Fibroblast of villous mesenchyme (primary cell): ENCODE results near the gene CCDC136. TPM values are rescaled to one million over a fixed set of nuclear protein-coding genes. Genes with fewer than 3 reads are reported as not detected.

Experiments used
- DNase-seq: peaks from one replicate; pipeline ENCODE4 v3.0.0-alpha.2; 2010; ENCODE audit warnings: low read depth
- H3K4me3 ChIP-seq: 2 replicates; pipeline ENCODE4 v1.5.1; 2011; ENCODE audit warnings: low read depth, mild to moderate bottlenecking, low read length
- total RNA-seq: library from RNA; depleted of rRNA; stranded (reverse); fragments of >200 nt; gene quantifications from 2 replicates; pipeline ENCODE4 v1.2.3, GENCODE V29; 2012
- TF ChIP-seq, protein P1 (sequence below): IDR thresholded peaks from 2 replicates; pipeline ENCODE4 v1.5.1; 2012; ENCODE audit warnings: low read depth, mild to moderate bottlenecking, low read length; ENCODE audit not compliant: insufficient read depth

Gene CCDC136
- total RNA-seq, 1 donor: 9.9 TPM

DNA sequence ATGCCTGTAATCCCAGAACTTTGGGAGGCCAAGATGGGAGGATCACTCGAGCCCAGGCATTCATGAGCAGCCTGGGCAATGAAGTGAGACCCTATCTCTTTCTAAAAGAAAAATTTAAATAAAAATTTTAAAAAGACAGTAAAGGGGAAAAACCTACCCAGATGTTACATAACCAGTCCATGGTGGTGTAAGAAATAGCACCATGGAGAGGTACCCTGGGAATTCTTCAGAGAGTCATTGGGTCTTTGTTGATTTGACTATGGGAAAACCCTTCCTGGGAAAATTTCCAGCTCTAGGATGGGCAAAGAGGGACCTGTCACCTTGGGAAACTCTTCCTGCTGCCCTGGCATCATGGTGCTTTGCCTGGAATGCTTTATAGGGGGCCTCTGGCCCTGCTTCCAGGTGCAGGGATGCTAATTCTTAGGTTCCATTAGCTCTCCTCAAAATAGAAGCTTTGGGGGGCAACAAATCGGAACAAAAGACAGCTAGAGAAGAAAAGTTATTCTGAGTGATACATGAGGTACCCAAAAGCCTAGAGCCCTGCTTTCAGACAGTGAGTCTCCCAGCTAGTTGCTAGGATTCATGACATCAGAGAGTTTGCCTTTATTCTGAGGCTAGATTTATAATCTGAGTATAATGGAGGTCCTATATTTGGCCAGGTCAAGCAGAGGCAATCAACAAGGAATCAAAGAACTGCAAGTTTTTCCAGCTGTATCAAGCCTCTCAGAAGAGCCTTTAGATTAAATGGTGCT is 10.1 kb downstream of the CCDC136 start:
- DNase-seq: no peak
- no peak overlapping the region for H3K4me3 ChIP-seq
- TF ChIP-seq, protein P1, sequence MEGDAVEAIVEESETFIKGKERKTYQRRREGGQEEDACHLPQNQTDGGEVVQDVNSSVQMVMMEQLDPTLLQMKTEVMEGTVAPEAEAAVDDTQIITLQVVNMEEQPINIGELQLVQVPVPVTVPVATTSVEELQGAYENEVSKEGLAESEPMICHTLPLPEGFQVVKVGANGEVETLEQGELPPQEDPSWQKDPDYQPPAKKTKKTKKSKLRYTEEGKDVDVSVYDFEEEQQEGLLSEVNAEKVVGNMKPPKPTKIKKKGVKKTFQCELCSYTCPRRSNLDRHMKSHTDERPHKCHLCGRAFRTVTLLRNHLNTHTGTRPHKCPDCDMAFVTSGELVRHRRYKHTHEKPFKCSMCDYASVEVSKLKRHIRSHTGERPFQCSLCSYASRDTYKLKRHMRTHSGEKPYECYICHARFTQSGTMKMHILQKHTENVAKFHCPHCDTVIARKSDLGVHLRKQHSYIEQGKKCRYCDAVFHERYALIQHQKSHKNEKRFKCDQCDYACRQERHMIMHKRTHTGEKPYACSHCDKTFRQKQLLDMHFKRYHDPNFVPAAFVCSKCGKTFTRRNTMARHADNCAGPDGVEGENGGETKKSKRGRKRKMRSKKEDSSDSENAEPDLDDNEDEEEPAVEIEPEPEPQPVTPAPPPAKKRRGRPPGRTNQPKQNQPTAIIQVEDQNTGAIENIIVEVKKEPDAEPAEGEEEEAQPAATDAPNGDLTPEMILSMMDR: no peak

DNA sequence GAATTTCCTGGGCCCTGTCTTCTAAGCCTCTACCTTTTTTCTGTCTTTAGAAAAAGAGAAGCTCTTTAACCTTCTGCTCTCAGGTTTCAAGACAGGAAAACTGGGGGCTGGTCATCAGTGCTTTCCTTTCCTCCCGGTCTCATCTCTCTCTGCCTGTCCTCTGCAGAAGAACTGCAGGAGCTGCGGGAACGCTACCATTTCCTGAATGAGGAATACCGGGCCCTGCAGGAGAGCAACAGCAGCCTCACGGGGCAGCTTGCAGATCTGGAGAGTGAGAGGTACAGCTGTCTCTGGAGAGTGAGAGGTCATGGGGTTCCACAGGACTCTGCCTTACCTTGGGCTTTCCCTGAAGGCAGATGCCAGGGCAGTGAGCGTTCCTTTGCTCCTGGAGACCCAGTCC is 12.7 kb downstream of the CCDC136 start:
- DNase-seq: no peak
- no peak overlapping the region for H3K4me3 ChIP-seq
- TF ChIP-seq, protein P1: no peak

DNA sequence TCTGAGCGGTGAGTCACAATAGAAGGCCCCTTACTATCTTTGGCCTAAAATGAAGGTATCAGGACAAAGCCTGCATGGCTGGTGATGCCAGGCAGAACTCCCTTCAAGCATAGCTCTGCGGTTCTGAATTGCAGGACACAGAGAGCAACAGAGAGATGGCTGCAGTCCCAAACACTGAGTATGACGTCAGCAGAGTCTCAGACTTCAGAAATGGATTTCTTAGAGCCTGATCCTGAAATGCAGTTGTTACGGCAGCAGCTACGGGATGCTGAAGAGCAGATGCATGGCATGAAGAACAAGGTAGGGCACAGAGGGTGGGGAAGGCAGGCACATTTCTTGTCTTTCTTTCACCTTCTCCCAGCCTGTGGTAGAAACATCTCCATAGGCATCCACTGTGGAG is 13.5 kb downstream of the CCDC136 start:
- H3K4me3 ChIP-seq: no peak overlapping the region
- TF ChIP-seq, protein P1: no peak
- no peak for DNase-seq

DNA sequence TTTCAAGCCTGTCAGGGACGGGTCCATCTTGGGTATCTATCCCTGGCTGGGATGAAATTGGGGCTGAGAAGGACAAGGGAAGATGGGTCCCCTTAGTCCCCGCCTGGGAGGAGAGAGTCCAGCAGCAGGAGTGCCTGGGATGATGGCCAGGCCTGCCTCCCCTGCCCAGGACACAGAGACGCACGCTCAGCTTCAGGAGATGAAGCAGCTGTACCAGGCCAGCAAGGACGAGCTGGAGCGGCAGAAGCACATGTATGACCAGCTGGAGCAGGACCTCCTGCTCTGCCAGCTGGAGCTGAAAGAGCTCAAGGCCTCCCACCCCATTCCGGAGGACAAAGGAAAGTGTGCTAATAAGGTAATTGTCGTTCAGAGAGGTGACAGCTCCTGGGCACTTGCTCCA is 15.4 kb downstream of the CCDC136 start:
- TF ChIP-seq, protein P1: no peak
- no peak for DNase-seq

DNA sequence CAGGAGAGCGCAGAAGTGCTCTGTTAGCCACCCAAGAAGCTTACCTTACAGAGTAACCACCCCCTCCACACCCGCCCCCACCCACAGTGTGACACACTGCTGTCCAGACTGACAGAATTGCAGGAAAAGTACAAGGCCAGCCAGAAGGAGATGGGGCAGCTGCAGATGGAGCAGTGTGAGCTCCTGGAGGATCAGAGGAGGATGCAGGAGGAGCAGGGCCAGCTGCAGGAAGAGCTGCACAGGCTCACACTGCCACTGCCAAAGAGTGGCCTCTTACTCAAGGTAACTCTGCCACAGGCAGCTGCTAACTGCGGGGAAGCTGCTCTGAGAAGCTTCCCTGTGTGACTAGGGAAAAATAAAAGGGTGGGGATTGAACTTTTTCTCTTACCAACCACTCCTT is 17.6 kb downstream of the CCDC136 start:
- TF ChIP-seq, protein P1: no peak
- H3K4me3 ChIP-seq: no peak overlapping the region
- DNase-seq: no peak

More for the DNA sequence above, 15.4 kb downstream of the CCDC136 start:
- no peak overlapping the region for H3K4me3 ChIP-seq

DNA sequence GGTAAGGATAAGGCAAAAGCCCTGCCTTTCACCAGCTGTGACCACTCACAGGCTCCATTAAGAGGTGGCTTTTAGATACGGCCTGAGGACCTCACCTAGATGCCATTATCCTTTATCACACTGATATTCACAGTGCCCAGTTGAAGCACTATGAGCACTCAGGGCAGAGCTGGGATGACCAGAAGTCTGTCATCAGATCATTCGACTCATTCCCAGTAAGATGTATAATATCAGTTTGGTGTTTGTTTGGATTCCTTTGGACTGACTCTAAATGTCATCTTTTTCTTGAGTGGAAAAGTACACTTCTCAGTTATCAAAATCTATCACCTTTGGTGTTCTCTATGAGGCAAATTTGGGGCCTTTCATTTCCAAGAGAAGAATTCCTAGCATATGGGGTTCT is 18.7 kb downstream of the CCDC136 start:
- TF ChIP-seq, protein P1: no peak
- DNase-seq: peak; percentile 33
- H3K4me3 ChIP-seq: no peak overlapping the region

DNA sequence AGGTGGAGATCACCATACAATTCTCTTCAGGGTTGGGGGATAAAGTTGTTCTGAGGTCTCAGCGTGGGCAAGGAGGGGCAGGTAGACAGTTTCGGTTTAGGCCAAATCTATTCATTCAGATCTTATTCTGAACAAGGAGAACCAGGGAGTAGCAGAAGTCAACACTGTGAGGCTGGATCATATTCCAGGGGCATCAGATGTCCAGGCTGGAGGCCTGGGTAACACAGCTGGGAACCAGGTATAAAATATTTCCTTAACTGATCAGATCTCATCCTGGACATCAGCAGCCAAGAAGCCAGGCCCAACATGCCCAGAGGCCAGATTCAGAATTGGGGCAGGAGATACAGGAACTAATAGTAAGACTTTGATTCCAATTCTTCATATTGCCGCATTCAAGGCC is 19.2 kb downstream of the CCDC136 start:
- no peak overlapping the region for H3K4me3 ChIP-seq
- DNase-seq: no peak
- TF ChIP-seq, protein P1: no peak
